Choroid plexus epithelial cell (primary cell): ENCODE data around the gene MS4A3.
"Not testable (repeated sequence)": the region's sequence is repeated elsewhere in the genome, so short reads cannot be mapped to it uniquely, and the experiment has no call there.

Experiments
- DNase-seq: peaks from one replicate; pipeline ENCODE4 v3.0.0-alpha.2; 2010; ENCODE audit warnings: low read depth
- H3K4me3 ChIP-seq: 2 replicates; pipeline ENCODE4 v1.5.1; 2011; ENCODE audit warnings: low read depth, mild to moderate bottlenecking, control low read depth, low read length, moderate library complexity
- CTCF ChIP-seq: conservative IDR thresholded peaks from 2 replicates; pipeline ENCODE4 v1.5.1; 2011; ENCODE audit warnings: low read depth, mild to moderate bottlenecking, control low read depth, inconsistent platforms, low read length, moderate library complexity

MS4A3 gene

DNA sequence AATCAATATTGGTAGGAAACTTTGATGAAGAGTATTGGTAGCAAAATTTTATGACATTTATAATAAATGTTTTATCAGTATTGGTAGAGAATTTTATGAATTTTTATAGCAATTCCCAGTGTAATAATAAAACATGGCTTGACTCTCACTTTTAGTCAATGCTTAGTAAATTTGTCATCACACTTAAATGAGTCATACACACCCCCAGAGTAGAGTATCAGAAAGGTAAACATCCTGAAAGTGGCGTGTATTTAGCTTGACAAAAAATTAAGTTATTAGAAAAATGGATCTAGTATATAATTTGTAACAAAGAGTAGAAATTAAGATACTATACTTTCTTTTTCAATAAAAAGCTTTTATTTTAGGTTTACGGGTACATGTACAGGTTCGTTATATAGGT lies 2.6 kb downstream of the MS4A3 start:
- TF ChIP-seq CTCF: no peak

GRCh38 chr11:60059521-60060240 lies 3.2 kb downstream of the MS4A3 start:
- no peak for DNase-seq
- no peak for TF ChIP-seq CTCF
- H3K4me3 ChIP-seq: no peak overlapping the region

More for the DNA sequence above, 2.6 kb downstream of the MS4A3 start:
- H3K4me3 ChIP-seq: no peak overlapping the region
- DNase-seq: no peak

DNA sequence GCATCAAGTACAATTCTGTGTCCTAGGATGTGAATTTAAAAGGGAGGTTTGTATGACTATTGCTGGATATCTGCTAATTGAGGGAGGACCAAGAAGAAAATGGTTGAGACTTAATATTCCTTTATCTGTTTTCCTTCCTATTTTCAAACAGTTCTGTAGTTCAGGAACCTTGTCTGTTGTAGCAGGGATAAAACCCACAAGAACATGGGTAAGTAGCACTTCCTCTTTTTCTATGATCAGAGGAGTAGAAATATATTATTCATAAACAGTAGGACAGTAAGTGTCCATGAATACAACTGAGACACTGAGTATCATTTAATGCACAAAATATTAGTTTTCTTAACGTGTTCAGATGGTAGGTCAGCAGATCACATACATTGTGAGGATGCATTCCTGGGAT lies 7.6 kb downstream of the MS4A3 start:
- no peak for TF ChIP-seq CTCF
- DNase-seq: no peak
- no peak overlapping the region for H3K4me3 ChIP-seq

- DNase-seq: no peak
- H3K4me3 ChIP-seq: no peak overlapping the region
- no peak for TF ChIP-seq CTCF
These were observed 9.3 kb downstream of the MS4A3 start for GRCh38 chr11:60065801-60066200.

GRCh38 chr11:60069450-60069849 lies 13.0 kb downstream of the MS4A3 start:
- DNase-seq: no peak
- no peak for TF ChIP-seq CTCF

DNA sequence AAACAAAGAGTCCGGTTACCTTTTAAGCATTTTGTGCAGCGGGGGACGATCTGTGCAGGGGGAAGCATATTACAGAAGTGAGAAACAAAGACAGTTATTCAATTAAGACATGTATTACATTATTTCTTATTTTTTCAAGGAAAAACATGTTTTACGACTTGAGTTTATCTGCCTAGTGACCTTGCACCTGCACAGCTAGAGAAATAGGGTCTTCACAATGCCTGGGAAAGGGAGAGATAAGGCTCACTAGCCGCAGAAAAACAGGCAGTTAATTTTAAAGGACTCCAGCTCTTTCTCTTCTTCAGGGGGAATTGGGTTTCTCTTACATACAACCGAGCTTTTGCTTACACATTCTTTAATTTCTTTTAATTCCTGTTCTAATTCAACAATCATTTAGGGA lies 15.2 kb downstream of the MS4A3 start:
- not testable (repeated sequence) for DNase-seq, H3K4me3 ChIP-seq

More at GRCh38 chr11:60069450-60069849, 13.0 kb downstream of the MS4A3 start:
- H3K4me3 ChIP-seq: no peak overlapping the region

DNA sequence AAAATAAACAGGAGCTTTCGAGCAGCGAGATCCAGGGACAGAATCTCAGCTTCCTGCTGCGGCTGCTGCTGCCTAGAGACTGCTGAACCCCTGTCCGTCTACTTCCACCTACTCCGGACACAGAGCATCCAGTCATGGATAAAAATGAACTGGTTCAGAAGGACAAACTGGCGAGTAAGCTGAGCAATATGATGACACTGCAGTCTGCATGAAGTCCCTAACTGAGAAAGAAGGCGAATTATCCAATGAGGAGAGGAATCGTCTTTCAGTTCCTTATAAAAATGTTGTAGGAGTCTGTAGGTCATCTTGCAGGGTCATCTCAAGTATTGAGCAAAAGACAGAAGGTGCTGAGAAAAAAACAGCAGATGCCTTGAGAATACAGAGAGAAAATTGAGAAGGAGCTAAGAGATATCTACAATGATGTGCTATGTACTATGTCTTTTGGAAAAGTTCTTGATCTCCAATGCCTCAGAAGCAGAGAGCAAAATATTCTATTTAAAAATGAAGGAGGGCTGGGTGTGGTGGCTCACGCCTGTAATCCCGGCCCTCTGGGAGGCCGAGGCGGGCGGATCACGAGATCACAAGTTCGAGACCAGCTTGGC lies 20.9 kb downstream of the MS4A3 start:
- no peak for DNase-seq
- no peak overlapping the region for H3K4me3 ChIP-seq
- TF ChIP-seq CTCF: no peak
